AG09309 (cell line): Measurements from ENCODE around the gene MYL7.

ENCODE experiments used
- DNase-seq: peaks from one replicate; pipeline ENCODE4 v3.0.0-alpha.2; 2010; ENCODE audit warnings: low read depth
- H3K4me3 ChIP-seq: 2 replicates; pipeline ENCODE4 v1.5.1; 2011; ENCODE audit warnings: mild to moderate bottlenecking, low read depth, low read length, moderate library complexity; ENCODE audit not compliant: control insufficient read depth
- CTCF ChIP-seq: IDR thresholded peaks from 2 replicates; pipeline ENCODE4 v1.5.1; 2011; ENCODE audit warnings: mild to moderate bottlenecking, low read depth, low read length, inconsistent platforms; ENCODE audit not compliant: insufficient read depth, control insufficient read depth; ENCODE audit errors: missing control alignments

The MYL7 gene

GRCh38 chr7:44139311-44140010 lies 1.7 kb downstream of the MYL7 start:
- no peak overlapping the region for H3K4me3 ChIP-seq
- no peak for TF ChIP-seq CTCF
- no peak for DNase-seq

GRCh38 chr7:44138698-44139097 lies 2.4 kb downstream of the MYL7 start:
- TF ChIP-seq CTCF = no peak
- no peak overlapping the region for H3K4me3 ChIP-seq
- no peak for DNase-seq

GRCh38 chr7:44136731-44137130 lies 4.4 kb downstream of the MYL7 start:
- no peak overlapping the region for H3K4me3 ChIP-seq
- DNase-seq = no peak
- no peak for TF ChIP-seq CTCF

- no peak for DNase-seq
- TF ChIP-seq CTCF = no peak
- H3K4me3 ChIP-seq = no peak overlapping the region
Observed at GRCh38 chr7:44134943-44135628, 6.0 kb downstream of the MYL7 start.

- no peak overlapping the region for H3K4me3 ChIP-seq
- TF ChIP-seq CTCF = no peak
- DNase-seq = no peak
Observed at GRCh38 chr7:44133295-44133694, 7.8 kb downstream of the MYL7 start.

- no peak for TF ChIP-seq CTCF
- H3K4me3 ChIP-seq = no peak overlapping the region
- no peak for DNase-seq
Observed at GRCh38 chr7:44132039-44132438, 9.1 kb downstream of the MYL7 start.
